Stomach (tissue), 9 donors: Measurements from ENCODE around the gene CPB1. TPM values are rescaled to one million over a fixed set of nuclear protein-coding genes. Genes with fewer than 3 reads are reported as not detected.

Source experiments
- DNase-seq, 2 donors: peaks; one replicate each; pipeline versions ENCODE4 v3.0.0 to v3.0.0-alpha.2; 2013 to 2019
- H3K27ac ChIP-seq, 5 donors: fragments of 200-600 bp in 4 of 5; sonication (generic) in 4 of 5; one replicate each; pipeline ENCODE4 v1.5.1; 2013 to 2019; ENCODE audit warnings: mild to moderate bottlenecking in 1 of 5, moderate library complexity in 1 of 5
- H3K27me3 ChIP-seq, 3 donors: fragments of 200-600 bp; sonication (generic); one replicate each; pipeline ENCODE4 v1.5.1; 2017 to 2019; ENCODE audit warnings: mixed run types in 1 of 3
- H3K36me3 ChIP-seq, 4 donors: fragments of 200-600 bp; sonication (generic); 1 replicate in 3 of 4; 2 replicates in 1 of 4; pipeline ENCODE4 v1.5.1; 2016 to 2019
- H3K4me1 ChIP-seq, 4 donors: fragments of 200-600 bp; sonication (generic); one replicate each; pipeline ENCODE4 v1.5.1; 2016 to 2019
- H3K4me3 ChIP-seq, 4 donors: fragments of 200-600 bp; sonication (generic) in 3 of 4; one replicate each; pipeline ENCODE4 v1.5.1; 2016 to 2019; ENCODE audit warnings: mild to moderate bottlenecking in 1 of 4
- H3K9me3 ChIP-seq, 4 donors: fragments of 200-600 bp; sonication (generic); one replicate each; pipeline ENCODE4 v1.5.1; 2016 to 2019
- CTCF ChIP-seq, 7 experiments: fragments of 450-650 bp in 4 of 7; fragments of 200-600 bp in 3 of 7; sonication (generic) in 3 of 7; IDR thresholded peaks; one replicate each; pipeline ENCODE4 v1.5.1; 2016 to 2019; ENCODE audit warnings: antibody characterized with exemption in 7 of 7, control low read depth in 2 of 7, mild to moderate bottlenecking in 1 of 7
- EP300 ChIP-seq: sonication (generic); formaldehyde crosslinking; IDR thresholded peaks from one replicate; pipeline ENCODE4 v1.6.1; 2017; ENCODE audit warnings: antibody characterized with exemption
- POLR2A ChIP-seq, 4 donors: fragments of 450-650 bp; IDR thresholded peaks; one replicate each; pipeline ENCODE4 v1.6.1; 2016; ENCODE audit warnings: antibody characterized with exemption in 4 of 4, control low read depth in 2 of 4, mild to moderate bottlenecking in 1 of 4, moderate library complexity in 1 of 4
- POLR2AphosphoS5 ChIP-seq, 3 donors: sonication (generic); formaldehyde crosslinking; IDR thresholded peaks; one replicate each; pipeline ENCODE4 v1.6.1; 2016; ENCODE audit warnings: antibody characterized with exemption in 3 of 3
- WGBS, 5 donors: extraction: QIAGEN DNeasy Blood & Tissue Kit in 3 of 5; methylation state at CpG; one replicate each; pipeline versions ENCODE4 v1.1.5 to v1.1.7; 2013 to 2018; 5-methylcytosine and 5-hydroxymethylcytosine counted together
- intact Hi-C: fragments of 100-400 bp; cut with DNase I; formaldehyde crosslinking; loops from one replicate; pipeline ENCODE4 v1.15.1; 2023; ENCODE audit warnings: low total_unique reads
- polyA plus RNA-seq, 3 donors: library from polyadenylated mRNA; stranded (reverse); fragments of 200-250 nt; gene quantifications; one replicate each; pipeline ENCODE4 v1.2.3, GENCODE V29; 2013
- total RNA-seq, 5 donors: library from RNA; depleted of rRNA; stranded (reverse); fragments of >200 nt; gene quantifications; one replicate each; pipeline versions ENCODE4 v1.1.0 to v1.2.3, GENCODE V29; 2014 to 2016
- donor health status: healthy with polysubstance abuse.
- donor health status: Bipolar disorder and iron deficiency.
- donor health status: healthy.

Gene CPB1
- total and polyA plus RNA-seq, 8 donors = 0.70 to 29.2 (median 3.9) TPM; not detected in 4

DNA sequence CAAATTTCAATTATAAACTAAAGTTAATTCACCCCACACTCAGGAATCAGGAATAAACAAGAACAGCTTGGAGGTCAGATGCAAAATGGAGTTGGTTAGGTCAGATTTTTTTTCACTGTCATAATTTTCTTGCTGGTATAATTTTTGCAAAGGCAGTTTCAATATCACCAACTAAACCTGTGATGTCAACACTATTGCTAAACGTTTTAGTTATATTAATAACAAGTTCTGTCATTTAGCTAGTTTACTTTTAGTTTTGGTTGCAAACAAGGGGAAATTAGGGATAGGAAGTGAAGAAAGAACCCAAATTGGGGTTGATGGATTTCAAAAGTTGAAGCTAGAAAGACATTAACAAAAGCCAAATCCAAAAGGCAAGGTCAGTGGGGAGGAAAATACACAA lies 4.6 kb upstream of the CPB1 start:
- Histone ChIP-seq H3K4me1 (no peaks in the 10 kb centered on the region), H3K4me3 (no peak overlapping the region), H3K27ac (no peak overlapping the region), H3K27me3 (no peaks in the 10 kb centered on the region), H3K9me3 (peaks cover 0 to 15% (median 0%) of the 10 kb centered on the region in 4 donors), H3K36me3 (no peaks in the 10 kb centered on the region)
- intact Hi-C loops = no loop called here
- DNase-seq = no peak
- 38 to 60% (median 50%) methylated on average over 1 of the region's 1 CpG for WGBS, 5 donors
- TF ChIP-seq CTCF (IDR thresholded peaks at IDR 0.05) (no peak), POLR2A (IDR thresholded peaks at IDR 0.05) (no peak), POLR2AphosphoS5 (IDR thresholded peaks at IDR 0.05) (no peak)

DNA sequence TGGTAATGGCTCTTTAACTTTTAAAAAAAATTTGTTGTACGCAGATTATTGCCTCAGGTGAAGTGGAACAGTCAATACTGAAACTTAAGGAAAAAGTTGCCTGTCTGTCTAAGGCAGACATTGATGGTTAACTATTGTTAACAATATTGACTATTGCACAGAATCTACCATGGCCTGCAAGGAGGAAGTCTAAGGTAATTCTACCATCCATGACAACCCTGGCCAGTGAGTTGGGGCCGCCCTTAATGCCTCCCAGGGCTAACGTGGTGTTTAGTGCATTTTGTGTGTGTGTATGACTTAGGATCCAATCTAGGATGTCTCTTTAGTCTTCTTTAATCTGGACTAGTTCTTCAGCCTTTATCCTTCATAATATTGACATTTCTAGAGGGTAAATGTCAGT lies 2.1 kb upstream of the CPB1 start:
- H3K9me3 ChIP-seq = peaks cover 0 to 15% (median 0%) of the 10 kb centered on the region in 4 donors
- DNase-seq = no peak
- no peak for TF ChIP-seq EP300
- no peaks in the 10 kb centered on the region for H3K27me3 ChIP-seq
- peaks cover 0 to 7% (median 0%) of the 10 kb centered on the region in 4 donors for H3K4me1 ChIP-seq
- WGBS, 5 donors = 71 to 81% (median 80%) methylated on average over 3 of the region's 3 CpGs
- no peaks in the 10 kb centered on the region for H3K36me3 ChIP-seq
- no peak overlapping the region for H3K4me3 ChIP-seq
- intact Hi-C loops = no loop called here
- no peak overlapping the region for H3K27ac ChIP-seq

DNA sequence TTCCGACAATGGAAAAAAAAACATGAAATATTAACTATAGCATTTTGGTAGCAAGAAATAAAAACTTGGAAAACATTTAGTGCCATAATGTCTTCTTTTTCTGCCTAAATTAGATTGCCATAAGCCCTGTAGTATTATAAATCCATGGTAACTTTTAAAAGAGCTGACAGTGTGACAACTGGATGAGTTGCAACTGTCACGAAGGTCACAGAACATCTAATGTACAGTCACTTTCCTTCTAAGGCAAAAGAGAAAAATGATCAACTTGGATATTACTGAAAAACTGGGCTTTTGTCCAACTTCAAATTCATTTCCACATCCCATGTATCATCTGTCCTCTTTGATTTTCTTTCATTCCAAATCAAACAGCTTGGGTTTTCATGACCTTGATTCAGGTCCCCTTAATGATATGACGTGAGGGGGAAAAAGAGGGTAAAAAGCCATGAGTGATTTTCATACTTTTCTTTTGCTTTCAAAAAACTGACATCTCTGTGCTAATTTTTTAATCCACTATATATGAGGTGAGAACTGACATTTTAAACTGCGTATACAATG lies 602 bp downstream of the CPB1 start:
- Histone ChIP-seq H3K36me3 (no peaks in the 10 kb centered on the region), H3K4me1 (peaks cover 0 to 7% (median 0%) of the 10 kb centered on the region in 4 donors), H3K27ac (no peak overlapping the region), H3K9me3 (no peaks in the 10 kb centered on the region), H3K4me3 (no peak overlapping the region), H3K27me3 (no peaks in the 10 kb centered on the region)
- DNase-seq = no peak
- intact Hi-C loops = no loop called here
- 72 to 82% (median 79%) methylated on average over 4 of the region's 4 CpGs for WGBS, 5 donors
- TF ChIP-seq POLR2A (IDR thresholded peaks at IDR 0.05) (no peak), EP300 (no peak), CTCF (IDR thresholded peaks at IDR 0.05) (no peak), POLR2AphosphoS5 (IDR thresholded peaks at IDR 0.05) (no peak)

- no peak for DNase-seq
- Histone ChIP-seq H3K4me3 (no peak overlapping the region), H3K36me3 (no peaks in the 10 kb centered on the region), H3K27ac (no peak overlapping the region), H3K9me3 (no peaks in the 10 kb centered on the region), H3K27me3 (no peaks in the 10 kb centered on the region), H3K4me1 (peaks cover 0 to 7% (median 0%) of the 10 kb centered on the region in 4 donors)
- WGBS, 5 donors = 69 to 93% (median 91%) methylated on average over 3 of the region's 3 CpGs
- no peak for TF ChIP-seq POLR2A (IDR thresholded peaks at IDR 0.05)
- no peak for TF ChIP-seq EP300
- no peak for TF ChIP-seq CTCF (IDR thresholded peaks at IDR 0.05)
- no peak for TF ChIP-seq POLR2AphosphoS5 (IDR thresholded peaks at IDR 0.05)
- intact Hi-C loops = no loop called here
Observed at GRCh38 chr3:148829926-148830325, 2.3 kb downstream of the CPB1 start.

- no peak overlapping the region for H3K27ac ChIP-seq
Observed at GRCh38 chr3:148833223-148833622, 5.6 kb downstream of the CPB1 start.

More at GRCh38 chr3:148833223-148833622, 5.6 kb downstream of the CPB1 start:
- Histone ChIP-seq H3K27me3 (no peaks in the 10 kb centered on the region), H3K9me3 (no peaks in the 10 kb centered on the region), H3K36me3 (no peaks in the 10 kb centered on the region), H3K4me3 (no peak overlapping the region), H3K4me1 (peaks cover 0 to 7% (median 0%) of the 10 kb centered on the region in 4 donors)
- TF ChIP-seq EP300 (no peak), POLR2A (IDR thresholded peaks at IDR 0.05) (no peak), POLR2AphosphoS5 (IDR thresholded peaks at IDR 0.05) (no peak), CTCF (IDR thresholded peaks at IDR 0.05) (no peak)
- no peak for DNase-seq
- 83 to 93% (median 88%) methylated on average over 3 of the region's 3 CpGs for WGBS, 5 donors
- intact Hi-C loops = no loop called here
